BE2C (cell line): Measurements from ENCODE around the gene CDC42EP4.
"Not testable (repeated sequence)": the region's sequence is repeated elsewhere in the genome, so short reads cannot be mapped to it uniquely, and the experiment has no call there.

Experiments
- DNase-seq: peaks from one replicate; pipeline ENCODE4 v3.0.0-alpha.2; 2020
- H3K27me3 ChIP-seq: fragments of 250-450 bp; sonication (Bioruptor Pico); 2 replicates; pipeline ENCODE4 v1.5.1; 2020; ENCODE audit warnings: mild to moderate bottlenecking
- H3K36me3 ChIP-seq: fragments of 250-450 bp; sonication (Bioruptor Pico); 2 replicates; pipeline ENCODE4 v1.5.1; 2020; ENCODE audit warnings: mild to moderate bottlenecking
- H3K4me1 ChIP-seq: fragments of 250-450 bp; sonication (Bioruptor Pico); 2 replicates; pipeline ENCODE4 v1.5.1; 2020
- H3K4me3 ChIP-seq: 2 replicates; pipeline ENCODE4 v1.5.1; 2011; ENCODE audit warnings: low read depth, low read length
- H3K9me3 ChIP-seq: fragments of 250-450 bp; sonication (Bioruptor Pico); 2 replicates; pipeline ENCODE4 v1.5.1; 2020
- CTCF ChIP-seq: IDR thresholded peaks from 2 replicates; pipeline ENCODE4 v1.5.1; 2012; ENCODE audit warnings: mild to moderate bottlenecking, low read depth, low read length

The CDC42EP4 gene

DNA sequence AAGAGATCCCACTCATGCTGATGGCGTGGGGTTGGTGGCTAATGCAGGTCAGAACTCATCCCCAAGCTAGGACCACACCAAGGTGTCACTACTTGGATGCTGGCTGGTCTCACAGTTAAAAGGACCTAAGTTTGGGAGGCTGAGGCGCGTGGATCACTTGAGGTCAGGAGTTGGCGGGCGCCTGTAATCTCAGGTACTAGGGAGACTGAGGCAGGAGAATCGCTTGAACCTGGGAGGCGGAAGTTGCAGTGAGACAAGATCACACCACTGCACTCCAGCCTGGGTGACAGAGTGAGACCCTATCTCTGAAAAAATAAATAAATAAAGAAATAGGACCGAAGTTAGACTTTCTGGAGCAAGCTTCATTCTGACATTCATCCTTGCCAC is 6.6 kb upstream of the CDC42EP4 start:
- no peak for TF ChIP-seq CTCF
- Histone ChIP-seq H3K36me3 (no peaks in the 10 kb centered on the region), H3K4me3 (no peak overlapping the region), H3K4me1 (peaks cover 44% of the 10 kb centered on the region), H3K9me3 (no peaks in the 10 kb centered on the region), H3K27me3 (no peaks in the 10 kb centered on the region)
- DNase-seq, result no peak

DNA sequence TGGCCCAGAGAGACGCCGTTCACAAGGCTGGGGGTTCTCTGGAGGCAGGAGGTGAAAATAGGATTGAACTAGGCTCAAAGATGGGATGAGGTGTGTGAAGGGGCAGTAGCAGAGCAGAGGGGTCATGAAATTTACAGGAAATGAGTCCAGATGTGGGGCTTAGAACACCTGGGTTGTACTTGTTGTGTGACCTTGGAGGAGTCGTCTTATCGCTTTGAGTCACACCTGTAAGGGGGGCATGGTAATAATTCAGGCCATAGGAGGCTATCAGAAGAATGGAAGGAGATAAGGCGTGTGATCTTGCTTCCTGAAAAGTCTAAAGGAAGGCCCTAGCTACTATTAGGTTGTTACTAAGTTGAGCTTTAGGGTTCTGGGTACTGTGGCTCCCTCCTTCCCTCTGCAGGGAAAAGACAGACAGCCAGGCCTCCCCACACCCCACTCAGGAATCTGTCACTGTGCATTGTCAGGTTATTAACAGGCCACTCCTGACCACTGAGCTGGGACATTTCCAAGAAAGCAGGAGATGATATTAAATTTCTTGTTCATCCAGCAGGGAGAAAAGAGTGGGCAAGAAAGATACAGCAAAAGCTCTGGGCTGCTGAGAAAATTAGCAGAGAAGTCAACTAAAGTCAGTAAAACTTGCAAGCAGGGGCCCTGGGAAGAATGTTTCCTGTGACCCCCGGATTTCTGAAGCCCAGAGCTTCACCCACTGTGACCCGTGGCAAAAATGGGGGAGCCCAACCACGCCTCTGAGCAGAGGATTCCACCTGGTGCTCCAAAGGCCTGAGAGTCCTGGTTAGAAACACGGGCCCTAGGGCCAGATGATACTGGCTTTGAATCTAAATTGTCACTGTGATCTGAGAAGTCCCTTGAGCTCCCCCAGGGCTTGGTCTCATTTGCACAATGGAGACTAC is 6.0 kb upstream of the CDC42EP4 start:
- no peaks in the 10 kb centered on the region for H3K36me3 ChIP-seq
- no peak for DNase-seq
- H3K4me3 ChIP-seq, result no peak overlapping the region
- H3K9me3 ChIP-seq, result no peaks in the 10 kb centered on the region
- no peaks in the 10 kb centered on the region for H3K27me3 ChIP-seq
- no peak for TF ChIP-seq CTCF
- H3K4me1 ChIP-seq, result peaks cover 44% of the 10 kb centered on the region

DNA sequence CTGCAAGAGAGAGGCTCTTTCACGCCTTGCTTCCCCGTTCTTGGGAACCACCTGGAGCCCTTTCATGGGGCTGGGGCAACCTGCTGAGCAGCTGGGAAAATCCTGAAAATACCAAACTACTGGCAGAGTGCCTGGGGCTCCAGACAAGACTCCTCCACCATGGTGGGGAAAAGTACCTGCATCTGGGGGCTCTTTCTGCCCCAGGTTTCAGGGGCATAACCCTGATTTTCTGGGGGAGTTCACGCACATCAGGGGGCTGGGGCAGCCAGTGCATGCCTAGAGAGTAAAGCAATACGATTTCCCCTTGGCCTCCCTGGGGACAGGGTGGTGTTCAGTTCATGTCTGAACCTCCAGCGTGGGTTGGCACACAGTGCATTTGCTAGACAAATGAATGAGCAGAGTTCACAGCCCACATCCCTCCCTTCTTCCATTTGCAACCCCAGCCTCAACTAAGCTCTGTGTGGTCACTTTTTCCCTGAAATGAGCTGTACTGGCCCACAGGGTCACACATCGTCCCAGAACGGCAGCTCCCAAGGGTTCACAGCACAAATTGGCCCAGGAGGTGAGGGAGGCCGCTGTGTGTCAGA is 5.2 kb upstream of the CDC42EP4 start:
- no peak for DNase-seq
- Histone ChIP-seq H3K9me3 (no peaks in the 10 kb centered on the region), H3K4me3 (no peak overlapping the region), H3K36me3 (no peaks in the 10 kb centered on the region), H3K4me1 (peaks cover 48% of the 10 kb centered on the region), H3K27me3 (no peaks in the 10 kb centered on the region)
- no peak for TF ChIP-seq CTCF

DNA sequence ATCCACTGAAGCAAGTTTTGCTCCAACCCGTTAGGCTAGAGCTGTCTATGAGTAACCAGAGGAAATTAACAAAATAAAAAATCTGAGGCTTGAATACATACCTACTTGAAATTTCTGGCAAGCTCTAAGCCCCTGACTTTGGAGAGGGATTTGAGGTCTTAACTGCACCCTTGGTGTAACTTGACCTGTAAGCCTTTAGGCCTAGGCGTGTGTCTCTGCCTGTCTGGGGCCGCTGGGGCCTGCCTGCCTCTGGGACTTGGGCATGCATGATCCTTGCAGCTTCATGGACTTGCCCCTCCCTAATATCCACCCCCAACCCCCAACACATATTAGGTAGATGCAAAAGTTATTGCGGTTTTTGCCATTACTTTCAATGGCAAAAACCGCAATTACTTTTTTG is 3.7 kb upstream of the CDC42EP4 start:
- Histone ChIP-seq H3K36me3 (no peaks in the 10 kb centered on the region), H3K9me3 (no peaks in the 10 kb centered on the region), H3K4me1 (peaks cover 37% of the 10 kb centered on the region), H3K27me3 (no peaks in the 10 kb centered on the region), H3K4me3 (no peak overlapping the region)
- no peak for TF ChIP-seq CTCF
- DNase-seq, result no peak

DNA sequence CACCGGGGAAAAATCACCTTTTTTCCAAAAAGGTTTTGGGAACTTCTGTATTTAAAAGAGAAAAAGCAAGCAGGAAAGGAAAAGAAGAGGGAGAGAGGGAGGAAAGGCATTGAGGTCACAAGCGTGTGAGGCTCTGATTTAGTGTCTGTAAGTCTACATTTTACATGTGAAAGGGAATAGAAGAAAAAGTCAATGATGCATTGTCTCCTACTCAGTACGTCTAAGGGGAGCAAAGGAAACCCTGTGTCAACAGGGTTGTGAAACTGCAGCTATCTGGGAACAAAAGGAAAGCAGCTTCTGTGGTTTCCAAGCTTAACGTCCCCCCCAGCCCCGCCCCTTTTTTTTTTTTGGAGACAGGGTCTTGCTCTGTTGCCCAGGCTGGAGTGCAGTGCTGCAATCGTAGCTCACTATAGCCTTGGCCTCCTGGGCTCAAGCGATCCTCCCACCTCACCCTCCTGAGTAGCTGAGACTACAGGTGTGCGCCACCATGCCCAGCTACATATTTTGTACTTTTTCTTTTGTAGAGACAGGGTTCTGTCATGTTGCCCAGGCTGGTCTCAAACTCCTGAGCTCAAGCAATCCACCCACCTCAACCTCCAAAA is 1.8 kb upstream of the CDC42EP4 start:
- Histone ChIP-seq H3K36me3 (no peaks in the 10 kb centered on the region), H3K9me3 (no peaks in the 10 kb centered on the region), H3K4me1 (peaks cover 28% of the 10 kb centered on the region), H3K4me3 (no peak overlapping the region), H3K27me3 (no peaks in the 10 kb centered on the region)
- DNase-seq, result no peak
- no peak for TF ChIP-seq CTCF

- not testable (repeated sequence) for H3K27me3 ChIP-seq, H3K9me3 ChIP-seq, H3K4me3 ChIP-seq, DNase-seq, H3K36me3 ChIP-seq
- peaks cover 28% of the 10 kb centered on the region for H3K4me1 ChIP-seq
Observed at GRCh38 chr17:73312887-73313286, 1.1 kb upstream of the CDC42EP4 start.
